Upper lobe of left lung (tissue), 4 donors: Measurements from ENCODE around the gene DGKB.

Source experiments
- EP300 ChIP-seq, 4 donors: sonication (generic); formaldehyde crosslinking; IDR thresholded peaks; one replicate each; pipeline ENCODE4 v1.5.1; 2017; ENCODE audit warnings: antibody characterized with exemption in 4 of 4, control low read depth in 2 of 4
- POLR2A ChIP-seq, 4 donors: fragments of 450-650 bp; IDR thresholded peaks; one replicate each; pipeline ENCODE4 v1.5.1; 2016 to 2017; ENCODE audit warnings: antibody characterized with exemption in 4 of 4, mild to moderate bottlenecking in 2 of 4
- POLR2AphosphoS5 ChIP-seq, 2 donors: sonication (generic); formaldehyde crosslinking; IDR thresholded peaks; one replicate each; pipeline ENCODE4 v1.5.1; 2017; ENCODE audit warnings: antibody characterized with exemption in 2 of 2
- TF ChIP-seq, protein P1 (sequence below), 6 experiments: fragments of 450-650 bp in 4 of 6; fragments of 200-600 bp in 2 of 6; sonication (generic) in 2 of 6; IDR thresholded peaks; one replicate each; pipeline ENCODE4 v1.5.1; 2016 to 2019; ENCODE audit warnings: antibody characterized with exemption in 6 of 6

DNA sequence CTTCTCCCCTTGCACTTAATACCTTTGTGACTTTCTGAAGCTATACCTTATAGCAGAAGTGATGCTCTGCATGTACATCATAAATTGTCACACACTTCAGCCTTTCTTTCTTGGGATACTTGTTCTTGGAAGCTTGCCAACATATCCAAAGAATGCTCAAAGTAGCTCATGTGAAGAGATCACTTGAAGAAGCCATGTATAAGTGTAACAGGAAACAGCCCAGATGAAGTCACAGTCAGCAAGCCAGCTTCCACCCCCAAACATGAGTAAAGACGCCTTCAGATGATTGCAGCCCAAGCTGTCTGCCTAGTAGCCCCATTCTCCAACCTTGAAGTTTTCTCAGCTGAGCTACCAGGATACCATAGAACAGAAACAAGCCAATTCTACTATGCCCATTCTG is 50.9 kb downstream of the DGKB start:
- TF ChIP-seq, protein P1, sequence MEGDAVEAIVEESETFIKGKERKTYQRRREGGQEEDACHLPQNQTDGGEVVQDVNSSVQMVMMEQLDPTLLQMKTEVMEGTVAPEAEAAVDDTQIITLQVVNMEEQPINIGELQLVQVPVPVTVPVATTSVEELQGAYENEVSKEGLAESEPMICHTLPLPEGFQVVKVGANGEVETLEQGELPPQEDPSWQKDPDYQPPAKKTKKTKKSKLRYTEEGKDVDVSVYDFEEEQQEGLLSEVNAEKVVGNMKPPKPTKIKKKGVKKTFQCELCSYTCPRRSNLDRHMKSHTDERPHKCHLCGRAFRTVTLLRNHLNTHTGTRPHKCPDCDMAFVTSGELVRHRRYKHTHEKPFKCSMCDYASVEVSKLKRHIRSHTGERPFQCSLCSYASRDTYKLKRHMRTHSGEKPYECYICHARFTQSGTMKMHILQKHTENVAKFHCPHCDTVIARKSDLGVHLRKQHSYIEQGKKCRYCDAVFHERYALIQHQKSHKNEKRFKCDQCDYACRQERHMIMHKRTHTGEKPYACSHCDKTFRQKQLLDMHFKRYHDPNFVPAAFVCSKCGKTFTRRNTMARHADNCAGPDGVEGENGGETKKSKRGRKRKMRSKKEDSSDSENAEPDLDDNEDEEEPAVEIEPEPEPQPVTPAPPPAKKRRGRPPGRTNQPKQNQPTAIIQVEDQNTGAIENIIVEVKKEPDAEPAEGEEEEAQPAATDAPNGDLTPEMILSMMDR (IDR thresholded peaks at IDR 0.05), result no peak
- TF ChIP-seq POLR2A (IDR thresholded peaks at IDR 0.05) (no peak), POLR2AphosphoS5 (IDR thresholded peaks at IDR 0.05) (no peak), EP300 (IDR thresholded peaks at IDR 0.05) (no peak)
